Adipose tissue (tissue), 3 donors: ENCODE measurements around the gene HES3. TPM values are rescaled to one million over a fixed set of nuclear protein-coding genes. Genes with fewer than 3 reads are reported as not detected.

Experiments
- H3K27ac ChIP-seq: one replicate; pipeline ENCODE4 v1.5.1; 2013; ENCODE audit warnings: low read depth, low read length
- WGBS, 3 donors: extraction: QIAGEN DNeasy Blood & Tissue Kit; methylation state at CpG; one replicate each; pipeline ENCODE4 v1.1.7; 2013; 5-methylcytosine and 5-hydroxymethylcytosine counted together
- polyA plus RNA-seq, 3 donors: library from polyadenylated mRNA; stranded (reverse); fragments of 200-250 nt; gene quantifications; one replicate each; pipeline ENCODE4 v1.2.3, GENCODE V29; 2013
- donor health status: healthy with polysubstance abuse.
- donor health status: Bipolar disorder and iron deficiency.
- donor health status: healthy.

HES3 gene
- polyA plus RNA-seq, 3 donors = not detected

DNA sequence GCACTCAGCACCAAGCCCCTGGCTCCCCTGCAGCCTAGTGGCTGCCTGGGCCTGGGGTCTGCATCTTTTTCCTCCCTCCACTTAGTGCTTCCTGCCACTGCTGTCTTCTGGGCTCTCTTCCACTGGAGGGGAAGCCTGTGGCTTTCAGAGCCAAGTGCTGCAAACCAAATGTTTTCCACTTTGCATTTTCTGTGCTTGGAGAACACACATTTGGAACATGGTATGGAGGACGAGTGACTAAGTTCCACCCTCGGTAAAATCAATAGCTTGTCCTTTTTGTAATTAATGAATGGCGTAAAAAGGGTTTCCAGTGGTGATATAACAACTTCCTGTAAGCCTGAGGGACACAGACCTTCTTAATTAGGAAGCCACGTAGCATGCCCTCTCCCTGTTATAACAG is 27.0 kb downstream of the HES3 start:
- H3K27ac ChIP-seq = no peak overlapping the region
- 55 to 60% (median 58%) methylated on average over 4 of the region's 4 CpGs for WGBS, 3 donors

DNA sequence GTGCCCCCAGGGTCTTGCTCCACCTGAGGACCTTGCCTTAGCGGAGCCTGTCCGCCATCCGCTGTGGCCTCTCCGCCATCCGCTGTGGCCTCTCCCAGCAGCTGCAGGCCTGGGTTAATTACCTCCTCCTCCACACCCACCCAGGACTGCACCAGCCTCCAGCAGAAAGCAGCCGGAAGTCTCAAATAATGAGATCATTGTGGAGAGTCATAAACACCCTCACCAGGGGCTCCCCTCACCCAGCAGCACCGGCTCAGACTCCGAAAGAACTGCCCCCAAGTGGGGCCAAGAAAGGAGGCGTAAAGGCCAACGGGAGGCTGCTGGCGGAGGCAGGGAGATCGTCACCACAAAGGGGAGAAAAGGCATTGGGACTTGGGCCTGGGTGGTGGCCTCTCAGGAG is 27.6 kb downstream of the HES3 start:
- WGBS, 3 donors = 79 to 90% (median 82%) methylated on average over 11 to 12 of the region's 12 CpGs
- no peak overlapping the region for H3K27ac ChIP-seq

DNA sequence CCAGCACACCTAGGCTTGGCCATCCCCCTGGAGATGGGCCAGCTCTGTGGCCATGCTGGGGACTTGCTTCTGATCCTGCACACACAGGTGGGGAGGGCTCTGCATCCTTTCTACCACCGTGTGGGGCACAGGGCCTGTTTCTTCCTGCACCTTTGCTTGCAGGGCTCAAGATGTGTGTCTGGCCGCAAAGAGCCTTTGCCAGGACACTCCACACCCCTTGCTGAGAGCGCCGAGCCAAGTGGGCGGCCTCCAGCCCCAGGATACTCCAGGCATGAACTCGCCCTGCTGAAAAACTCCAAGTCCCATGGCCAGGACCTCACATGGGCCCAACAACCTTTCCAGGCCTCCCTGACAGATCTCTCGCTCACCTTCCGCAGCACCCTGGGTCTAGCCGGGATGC is 28.5 kb downstream of the HES3 start:
- no peak overlapping the region for H3K27ac ChIP-seq
- 83 to 91% (median 84%) methylated on average over 9 of the region's 9 CpGs for WGBS, 3 donors

DNA sequence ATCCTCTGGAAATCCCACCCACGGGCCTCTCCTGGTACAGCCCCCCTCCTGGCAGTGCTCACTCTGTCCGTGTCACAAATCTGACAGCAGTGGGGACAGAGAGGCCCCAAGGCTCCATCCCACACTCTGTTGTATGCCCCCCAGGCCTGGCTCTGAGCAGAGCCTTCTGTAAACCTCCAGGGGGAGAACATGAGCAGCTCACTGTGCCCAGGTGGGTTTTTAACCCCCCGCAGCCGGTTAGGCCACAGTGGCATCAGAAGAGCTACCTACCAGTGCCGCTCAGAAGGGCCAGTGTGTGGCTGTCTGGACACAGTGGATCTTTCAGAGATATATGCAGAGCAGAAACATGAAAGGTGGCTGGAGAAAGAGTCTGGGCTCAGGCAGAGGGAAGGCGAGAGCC is 28.9 kb downstream of the HES3 start:
- H3K27ac ChIP-seq = no peak overlapping the region
- 83 to 94% (median 84%) methylated on average over 6 of the region's 6 CpGs for WGBS, 3 donors

DNA sequence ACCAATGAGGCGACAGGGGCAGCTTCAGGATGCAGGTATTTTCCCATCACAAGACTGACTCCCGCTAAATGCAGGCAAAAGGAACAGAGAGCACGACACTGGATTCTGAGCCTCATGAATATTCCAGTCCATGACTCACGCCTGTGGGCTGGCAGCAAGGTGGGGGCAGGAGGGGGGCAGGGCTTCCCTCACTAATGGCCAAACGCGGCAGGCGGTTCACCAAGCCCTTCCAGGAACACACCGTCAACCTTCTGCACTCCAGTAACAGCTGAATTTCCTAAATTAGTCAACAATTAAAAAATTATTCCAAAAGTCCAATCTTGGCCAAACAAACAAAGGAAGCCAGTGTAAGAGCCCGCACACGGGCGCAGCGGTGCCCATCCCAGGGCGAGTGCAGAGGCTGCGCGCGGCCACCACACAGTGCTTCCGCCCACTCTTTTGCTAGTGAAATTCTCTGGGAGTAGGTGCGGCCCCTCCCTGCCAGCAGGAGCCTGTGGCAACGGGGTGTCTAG is 29.5 kb downstream of the HES3 start:
- WGBS, 3 donors = 93 to 96% (median 93%) methylated on average over 18 to 19 of the region's 19 CpGs
- no peak overlapping the region for H3K27ac ChIP-seq

DNA sequence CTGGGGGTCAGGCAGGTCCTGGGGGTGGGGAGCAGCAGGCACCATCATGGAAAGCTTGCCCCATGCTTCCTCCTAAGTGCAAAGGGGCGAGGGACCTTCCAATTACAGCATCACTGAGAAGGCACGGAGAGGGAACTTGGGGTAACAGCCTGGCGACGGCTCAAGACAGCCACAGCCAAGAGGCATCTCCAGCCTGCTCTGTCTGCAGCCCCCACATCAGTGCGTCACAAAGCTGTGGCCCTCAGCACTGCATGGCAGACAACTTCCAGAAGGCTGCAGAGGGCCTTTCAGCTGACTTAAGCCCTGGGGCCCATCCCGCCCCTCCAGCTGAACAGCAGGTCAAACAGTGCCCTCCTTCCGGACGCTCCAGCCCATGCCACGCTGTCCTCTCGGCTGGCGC is 30.1 kb downstream of the HES3 start:
- H3K27ac ChIP-seq = no peak overlapping the region
- WGBS, 3 donors = 95 to 98% (median 97%) methylated on average over 11 of the region's 11 CpGs

DNA sequence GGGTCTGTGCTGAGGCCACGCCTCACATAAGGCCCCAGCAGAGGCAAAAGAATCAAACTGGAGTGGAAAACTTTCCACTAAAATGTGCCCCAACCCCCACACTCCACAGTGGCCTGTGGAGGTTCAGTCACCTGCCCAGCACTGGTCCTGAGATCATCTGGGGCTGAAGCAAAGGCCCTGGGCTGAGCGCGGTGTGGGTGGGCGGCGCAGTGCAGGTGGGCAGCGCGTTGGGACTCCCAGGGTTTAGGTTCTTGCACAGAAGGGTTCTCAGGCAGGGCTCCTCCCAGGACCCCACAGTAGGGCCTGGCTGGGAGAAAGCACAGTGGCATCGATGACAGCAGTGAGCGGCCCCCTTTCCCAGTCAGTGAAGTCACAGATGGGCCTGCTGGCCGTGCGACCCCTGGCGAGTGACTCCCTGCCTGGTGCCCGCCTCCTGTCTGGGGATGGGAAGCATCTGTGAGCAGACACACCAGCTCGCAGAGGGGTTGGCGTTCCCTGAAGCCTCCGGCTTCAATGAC is 30.7 kb downstream of the HES3 start:
- H3K27ac ChIP-seq = no peak overlapping the region
- WGBS, 3 donors = 97 to 99% (median 98%) methylated on average over 15 to 16 of the region's 16 CpGs

DNA sequence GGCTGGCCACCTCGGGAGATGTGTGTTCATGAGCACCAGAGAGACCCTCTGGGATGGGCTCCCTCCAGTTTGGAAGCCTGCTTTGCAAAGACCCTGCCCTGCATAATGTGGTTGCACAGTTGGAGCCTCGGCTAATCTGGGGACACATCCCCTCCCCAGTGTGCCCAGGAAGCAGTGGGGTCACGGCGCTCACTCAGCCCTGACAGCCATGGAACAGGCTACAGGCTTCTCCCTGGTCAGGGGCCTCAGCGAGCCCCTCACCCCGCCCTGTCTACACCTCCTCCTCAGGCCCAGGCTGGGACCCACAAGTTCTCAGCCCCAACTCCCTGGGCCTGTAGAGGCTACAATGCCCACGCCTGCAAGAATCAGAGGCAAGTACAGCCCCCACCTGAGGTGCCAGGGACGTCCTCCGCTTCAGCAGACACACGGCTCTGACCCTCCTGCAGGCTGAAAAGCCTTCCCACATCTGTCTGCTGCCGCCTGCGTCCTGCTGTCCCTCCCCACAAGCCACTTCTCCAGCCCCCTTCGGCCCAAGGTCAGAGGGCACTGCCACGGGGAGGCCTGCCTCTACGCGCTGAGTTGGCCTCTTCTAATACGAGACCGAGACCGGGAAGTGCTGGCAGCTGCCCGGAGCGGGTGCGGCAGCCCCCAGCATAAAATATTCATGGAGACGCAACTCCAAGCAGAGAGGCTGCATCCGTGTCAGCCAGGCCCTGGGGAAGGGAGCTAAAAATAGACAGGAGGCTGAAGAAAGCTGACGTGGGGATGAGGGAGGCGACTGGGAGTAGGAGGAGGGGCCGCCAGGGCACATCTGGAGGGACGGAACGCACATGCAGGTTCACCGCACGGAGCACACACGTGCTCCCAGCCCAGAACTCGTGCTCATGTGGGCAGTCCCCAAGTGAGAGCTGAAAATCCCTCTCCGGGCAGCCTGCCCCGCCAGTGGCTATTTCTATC is 32.1 kb downstream of the HES3 start:
- 55 to 75% (median 64%) methylated on average over 35 of the region's 35 CpGs for WGBS, 3 donors
- no peak overlapping the region for H3K27ac ChIP-seq

DNA sequence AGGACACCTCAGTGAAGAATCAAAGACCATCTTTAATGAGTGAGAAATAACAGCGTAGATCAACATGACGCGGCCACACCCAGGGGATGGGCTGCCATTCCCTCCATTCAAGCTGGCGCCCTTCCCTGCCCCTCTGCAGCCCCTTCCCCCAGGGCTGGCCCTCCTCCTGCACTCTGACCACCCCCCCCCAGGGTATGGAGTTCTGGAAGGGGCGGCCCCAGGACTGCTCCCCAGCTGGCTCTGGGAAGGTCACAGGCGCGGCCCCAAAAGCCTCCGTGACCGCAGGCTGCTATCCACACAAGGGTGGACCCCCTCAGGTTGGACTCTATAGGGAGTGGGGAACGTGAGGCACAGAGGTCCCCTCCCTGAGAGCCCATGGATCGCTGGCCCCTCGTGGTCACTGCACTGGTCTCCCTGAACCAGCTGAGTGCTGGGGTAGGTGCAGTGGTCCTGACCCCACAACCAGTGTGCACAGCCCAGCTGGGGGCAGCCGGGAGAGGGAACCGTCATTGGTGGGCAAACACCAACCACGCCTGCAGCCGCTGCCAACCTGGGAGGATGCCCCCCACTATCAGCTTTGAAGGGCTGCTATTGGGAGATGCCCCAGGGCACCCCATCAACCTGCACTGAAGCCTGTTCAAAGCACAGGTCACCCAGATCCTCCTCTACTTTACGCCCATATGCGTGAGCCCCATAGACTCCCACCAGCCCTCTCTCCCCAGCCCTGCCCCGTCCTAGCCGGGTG is 33.0 kb downstream of the HES3 start:
- WGBS, 3 donors = 86 to 91% (median 86%) methylated on average over 20 of the region's 20 CpGs
- H3K27ac ChIP-seq = no peak overlapping the region

DNA sequence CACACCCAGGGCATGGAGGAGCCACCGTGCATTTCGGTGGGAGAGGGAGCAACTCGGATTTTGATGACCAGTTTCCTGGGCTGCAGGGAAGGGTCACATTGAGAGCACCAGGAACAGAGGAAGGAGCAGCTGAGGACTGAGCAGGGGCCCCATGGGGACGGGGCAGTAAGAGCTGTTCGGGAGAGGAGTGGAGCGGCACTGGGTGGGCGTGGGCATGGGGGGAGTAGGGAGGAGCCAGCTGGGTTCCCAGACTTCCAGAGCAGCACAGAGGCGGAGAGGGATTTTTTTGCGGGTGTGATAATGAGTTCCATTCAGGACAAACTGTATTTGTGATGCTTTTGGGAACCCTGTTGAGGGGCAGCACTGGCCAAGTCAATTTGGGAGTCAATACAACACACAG is 34.3 kb downstream of the HES3 start:
- 76 to 83% (median 82%) methylated on average over 9 of the region's 9 CpGs for WGBS, 3 donors
- H3K27ac ChIP-seq = no peak overlapping the region

DNA sequence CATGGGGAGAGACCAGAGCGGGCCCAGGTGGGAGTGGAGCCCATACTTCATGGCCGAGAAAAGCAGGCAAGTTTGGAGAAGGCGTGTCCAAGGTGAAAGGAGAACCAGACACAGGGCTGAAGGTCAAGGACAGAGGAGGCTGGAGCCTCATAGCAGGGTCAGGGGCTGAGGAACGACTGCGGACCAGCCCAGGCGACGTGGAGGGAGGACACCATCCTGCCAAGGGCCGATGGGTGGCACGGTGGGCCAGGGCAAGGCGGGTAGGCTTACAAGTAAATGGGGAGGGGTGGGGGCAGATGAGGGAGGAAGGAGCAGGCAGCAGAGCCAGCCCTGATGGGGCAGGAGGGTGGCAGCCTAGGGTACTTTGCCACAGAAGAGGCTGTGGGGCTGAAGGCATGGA is 35.1 kb downstream of the HES3 start:
- 88 to 95% (median 94%) methylated on average over 10 of the region's 10 CpGs for WGBS, 3 donors

DNA sequence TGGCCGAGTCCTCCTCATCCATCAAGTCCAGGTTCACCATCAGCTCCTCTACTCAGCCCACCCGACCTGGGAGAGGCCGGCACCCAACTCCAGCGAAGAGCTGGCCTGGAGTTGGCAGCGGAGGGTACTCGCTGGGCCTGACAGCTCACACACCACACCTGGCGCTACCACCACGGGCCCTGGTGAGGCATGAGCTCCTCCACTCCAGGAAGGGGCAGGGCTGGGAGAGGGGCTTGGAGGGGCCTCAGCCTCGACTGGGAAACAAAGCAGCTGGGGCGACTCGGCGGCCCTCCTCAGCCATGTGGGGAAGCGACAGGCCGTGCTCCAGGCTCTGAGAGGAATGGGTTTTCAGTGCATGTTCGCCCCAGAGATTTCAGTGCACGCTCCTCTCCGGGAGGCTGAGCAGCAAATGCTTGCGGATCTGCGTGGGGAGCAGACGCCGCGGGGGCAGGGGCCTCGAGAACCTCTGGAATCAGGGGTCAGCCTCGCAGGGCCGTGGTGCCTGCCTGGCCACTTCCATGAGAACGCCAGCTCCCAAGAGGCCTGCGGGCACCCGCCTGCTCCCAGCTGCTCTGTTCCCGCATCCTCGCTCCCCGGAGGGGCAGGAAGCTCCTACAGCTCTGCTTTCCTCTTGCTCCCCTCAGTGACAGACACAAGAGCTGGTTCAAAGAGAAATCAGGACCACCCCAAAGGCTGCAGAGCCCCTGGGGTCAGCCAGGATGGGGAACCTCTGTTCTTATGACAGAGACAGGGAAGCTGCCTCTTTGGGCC is 35.8 kb downstream of the HES3 start:
- no peak overlapping the region for H3K27ac ChIP-seq
- WGBS, 3 donors = 88 to 97% (median 94%) methylated on average over 31 of the region's 31 CpGs

More for the DNA sequence above, 35.1 kb downstream of the HES3 start:
- no peak overlapping the region for H3K27ac ChIP-seq

DNA sequence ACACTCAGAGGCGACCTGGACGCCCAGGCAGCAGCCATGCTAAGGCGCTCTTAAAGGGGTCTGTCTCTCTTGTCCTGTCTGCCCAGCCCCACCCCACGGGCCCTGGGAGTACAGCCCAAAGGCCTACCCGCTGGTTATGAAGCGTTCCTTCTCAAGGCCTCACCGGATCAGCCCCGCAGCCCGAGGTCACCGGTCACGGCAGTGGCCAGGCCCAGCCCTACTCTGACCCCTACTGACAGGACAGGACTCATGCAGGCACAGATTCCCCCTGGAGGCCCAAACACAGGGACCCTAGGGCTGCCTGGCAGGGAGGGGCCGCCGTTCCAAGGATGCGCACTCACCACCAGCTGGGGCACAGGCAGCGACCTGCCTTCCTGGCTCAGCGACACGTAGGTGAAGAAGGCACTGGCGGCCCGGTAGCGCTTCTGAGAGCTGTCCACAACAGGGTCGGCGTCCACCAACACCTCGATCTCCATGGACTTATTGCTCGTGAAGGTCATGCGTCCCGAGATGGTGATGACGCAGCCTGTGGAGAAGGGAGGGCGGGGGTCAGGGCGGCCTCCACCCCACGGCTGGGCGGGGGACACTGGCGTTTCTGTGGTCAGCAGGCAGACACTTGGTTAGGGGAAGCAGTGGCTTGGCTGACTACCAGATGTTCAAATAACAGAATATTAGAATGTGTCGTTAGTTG is 36.9 kb downstream of the HES3 start:
- WGBS, 3 donors = 79 to 81% (median 81%) methylated on average over 33 of the region's 33 CpGs
- H3K27ac ChIP-seq = no peak overlapping the region

DNA sequence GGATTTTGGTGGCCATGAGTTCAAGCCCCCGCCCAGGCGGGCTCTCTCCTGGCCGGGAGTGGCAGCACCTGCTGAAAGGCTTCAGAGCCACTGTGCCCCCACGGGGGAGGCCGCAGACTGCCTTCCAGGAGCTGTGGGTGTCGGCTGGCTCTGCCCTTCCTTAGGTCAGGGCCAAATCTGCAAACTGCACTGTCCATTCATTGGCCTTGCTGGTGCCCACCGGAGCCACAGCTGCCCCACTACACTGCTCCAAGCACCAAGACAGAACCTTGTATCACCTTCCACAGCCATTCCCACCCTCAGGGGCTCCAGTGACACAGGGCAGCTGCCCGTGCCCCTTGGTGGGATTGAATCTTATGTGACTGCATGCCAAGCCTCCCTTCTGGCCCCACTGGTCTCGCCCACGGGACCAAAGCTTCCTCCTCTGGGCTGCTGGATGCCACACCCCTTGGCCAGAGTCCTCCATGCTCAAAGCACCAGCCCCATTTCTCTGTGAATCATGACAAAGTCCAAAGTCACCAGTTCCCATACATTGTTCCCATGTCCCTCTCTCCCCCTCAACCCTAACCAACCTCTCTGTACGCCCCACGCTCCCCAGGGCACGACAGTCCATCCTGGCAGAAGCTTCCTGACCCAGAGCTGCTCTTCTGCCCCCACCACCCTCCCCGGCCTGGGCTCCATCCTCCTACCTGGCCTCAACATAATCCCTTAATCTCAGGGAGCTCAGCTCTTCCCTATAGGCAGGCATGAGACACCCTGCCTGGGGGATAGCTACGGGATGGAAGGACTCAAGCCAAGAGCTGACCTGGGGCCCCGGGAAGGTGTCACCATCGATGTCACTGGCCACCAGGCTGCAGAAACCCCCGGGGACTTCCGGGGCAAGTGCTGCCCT is 37.8 kb downstream of the HES3 start:
- 86 to 87% (median 86%) methylated on average over 19 of the region's 19 CpGs for WGBS, 3 donors
- no peak overlapping the region for H3K27ac ChIP-seq

DNA sequence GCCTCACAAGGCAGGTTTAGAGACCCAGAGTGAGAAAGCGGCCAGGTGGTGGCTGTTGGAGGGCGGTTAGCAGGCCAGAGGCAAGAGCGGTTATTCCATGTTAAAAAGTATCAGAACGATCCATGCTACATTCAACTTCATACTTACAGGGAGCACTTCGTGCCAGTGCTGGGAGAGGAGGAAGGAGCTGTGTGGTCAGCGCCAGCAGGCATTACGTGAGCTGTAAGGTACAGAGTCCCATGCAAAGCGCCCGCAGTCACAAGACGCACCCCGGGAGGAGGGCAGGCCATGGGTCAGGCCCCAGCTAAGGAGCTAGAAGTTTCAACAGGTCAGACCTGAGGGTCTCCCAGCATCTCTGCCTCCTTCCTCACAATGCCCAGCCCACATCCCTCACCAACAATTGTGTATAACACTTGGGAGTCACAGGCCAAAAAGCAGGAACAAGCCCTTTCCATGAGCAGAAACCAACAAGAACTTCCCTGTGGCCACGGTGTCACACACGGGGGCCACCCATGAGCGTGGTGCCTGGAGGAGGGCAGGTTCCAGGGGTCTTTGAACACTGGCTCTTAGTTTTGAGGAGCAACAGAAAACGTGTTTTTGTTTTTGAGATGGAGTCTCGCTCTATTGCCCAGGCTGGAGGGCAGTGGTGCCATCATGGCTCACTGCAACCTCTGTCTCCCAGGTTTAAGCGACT is 38.7 kb downstream of the HES3 start:
- H3K27ac ChIP-seq = no peak overlapping the region
- WGBS, 3 donors = 93 to 96% (median 95%) methylated on average over 17 of the region's 17 CpGs

DNA sequence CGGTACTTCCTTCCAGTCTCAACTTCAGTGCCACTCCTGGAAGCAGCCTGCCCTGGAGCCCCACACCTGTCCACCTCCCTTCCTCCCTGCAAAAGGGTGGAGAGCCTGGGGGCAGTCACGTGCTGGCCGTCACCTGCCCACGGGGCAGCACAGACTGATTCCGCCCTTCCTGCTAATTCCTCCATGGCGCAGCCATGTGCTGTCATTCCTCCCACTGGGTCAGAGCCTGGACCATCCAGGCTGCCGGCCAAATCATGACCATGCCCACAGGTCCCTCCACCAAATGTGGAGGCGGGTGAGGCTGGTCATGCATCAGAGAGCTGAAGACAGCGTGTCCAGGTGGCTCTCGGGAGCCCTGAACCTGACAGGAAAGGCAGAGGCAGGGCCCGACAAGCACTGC is 41.4 kb downstream of the HES3 start:
- H3K27ac ChIP-seq = no peak overlapping the region
- WGBS, 3 donors = 96% methylated on average over 11 of the region's 11 CpGs
